SIG-M5 treated with dmso at 0.1 percent for 504 hours (cell line): ENCODE measurements around the gene PGLYRP4.
"Not testable (repeated sequence)": the region's sequence is repeated elsewhere in the genome, so short reads cannot be mapped to it uniquely, and the experiment has no call there.

Experiments used
- DNase-seq: peaks from one replicate; lab custom pipeline; 2025; ENCODE audit not compliant: unreplicated experiment; lab: John Stamatoyannopoulos, UW

Gene PGLYRP4

GRCh38 chr1:153341431-153341934 lies 7.2 kb downstream of the PGLYRP4 start:
- no peak for DNase-seq

GRCh38 chr1:153340356-153340755 lies 8.3 kb downstream of the PGLYRP4 start:
- DNase-seq = no peak

GRCh38 chr1:153339802-153340201 lies 8.8 kb downstream of the PGLYRP4 start:
- DNase-seq = no peak

GRCh38 chr1:153337980-153338853 lies 10.4 kb downstream of the PGLYRP4 start:
- DNase-seq = no peak

- DNase-seq = no peak
These were observed 12.0 kb downstream of the PGLYRP4 start for GRCh38 chr1:153336650-153337049.

- no peak for DNase-seq
These were observed 14.7 kb downstream of the PGLYRP4 start for GRCh38 chr1:153333902-153334301.

- no peak for DNase-seq
These were observed 23.7 kb downstream of the PGLYRP4 start for GRCh38 chr1:153324912-153325311.

GRCh38 chr1:153322568-153322967 lies 26.1 kb downstream of the PGLYRP4 start:
- no peak for DNase-seq

- not testable (repeated sequence) for DNase-seq
These were observed 30.5 kb downstream of the PGLYRP4 start for GRCh38 chr1:153318145-153318544.

GRCh38 chr1:153316013-153316412 lies 32.6 kb downstream of the PGLYRP4 start:
- DNase-seq = not testable (repeated sequence)

- DNase-seq = not testable (repeated sequence)
These were observed 34.3 kb downstream of the PGLYRP4 start for GRCh38 chr1:153314388-153314787.

GRCh38 chr1:153313288-153313687 lies 35.4 kb downstream of the PGLYRP4 start:
- DNase-seq = no peak

- DNase-seq = no peak
These were observed 36.0 kb downstream of the PGLYRP4 start, which contains the start of gene PGLYRP3 for GRCh38 chr1:153312570-153313186. Gene PGLYRP3, minus strand, starts transcription at chr1:153312952. Its CDS starts 2,287 bp downstream, at chr1:153310665.

GRCh38 chr1:153310526-153310925 lies 38.1 kb downstream of the PGLYRP4 start:
- no peak for DNase-seq

- DNase-seq = no peak
These were observed 39.2 kb downstream of the PGLYRP4 start for GRCh38 chr1:153309441-153309840.

GRCh38 chr1:153308540-153308939 lies 40.1 kb downstream of the PGLYRP4 start:
- no peak for DNase-seq

GRCh38 chr1:153307221-153307600 lies 41.4 kb downstream of the PGLYRP4 start:
- no peak for DNase-seq

- DNase-seq = peak; percentile 43
These were observed 42.1 kb downstream of the PGLYRP4 start for GRCh38 chr1:153306303-153307220.

- no peak for DNase-seq
These were observed 43.0 kb downstream of the PGLYRP4 start for GRCh38 chr1:153305682-153306081.

GRCh38 chr1:153302308-153302707 lies 46.3 kb downstream of the PGLYRP4 start:
- no peak for DNase-seq

- DNase-seq = no peak
These were observed 54.8 kb downstream of the PGLYRP4 start for GRCh38 chr1:153293851-153294250.
